ENCODE results near the gene RIC3.

GRCh38 chr11:8126649-8127289 lies 42.1 kb downstream of the RIC3 start:
- no peak for TF ChIP-seq ISL1 (CRISPR knock-in tag; IDR thresholded peaks at IDR 0.05)
- no peak for TF ChIP-seq TOX (CRISPR knock-in tag; IDR thresholded peaks at IDR 0.05; ENCODE audit: borderline replicate concordance)
- TF ChIP-seq PATZ1 (CRISPR knock-in tag; IDR thresholded peaks at IDR 0.05; ENCODE audit: borderline replicate concordance), result no peak
- TF ChIP-seq ZNF565 (CRISPR knock-in tag; conservative IDR thresholded peaks at IDR 0.05; ENCODE audit: low read depth), result no peak
- no peak for TF ChIP-seq BACH2 (CRISPR knock-in tag; IDR thresholded peaks at IDR 0.05; ENCODE audit: borderline replicate concordance)
- TF ChIP-seq ARNTL (CRISPR knock-in tag; IDR thresholded peaks at IDR 0.05; ENCODE audit: borderline replicate concordance, low read depth), result no peak
- TF ChIP-seq ZFP30 (CRISPR knock-in tag; IDR thresholded peaks at IDR 0.05), result no peak
- no peak for TF ChIP-seq SNAI2 (CRISPR knock-in tag; IDR thresholded peaks at IDR 0.05)
- no peak for TF ChIP-seq CREB5 (CRISPR knock-in tag; IDR thresholded peaks at IDR 0.05; ENCODE audit: low read depth)
- no peak for TF ChIP-seq TSHZ2 (CRISPR knock-in tag; IDR thresholded peaks at IDR 0.05)
- TF ChIP-seq ZFP3 (CRISPR knock-in tag; IDR thresholded peaks at IDR 0.05), result no peak
